NCI-H1417 (cell line): ENCODE data around the gene SUV39H1.
A peak's percentile ranks its signal among the peaks of the same experiment; 100 is the strongest.
"Not testable (repeated sequence)": the region's sequence is repeated elsewhere in the genome, so short reads cannot be mapped to it uniquely, and the experiment has no call there.

Experiments
- DNase-seq, 3 experiments: peaks; one replicate each; lab custom pipeline; 2025; lab: John Stamatoyannopoulos, UW

SUV39H1 gene

GRCh38 chrX:48685416-48685815 lies 11.1 kb upstream of the SUV39H1 start:
- DNase-seq = no peak

GRCh38 chrX:48688531-48689150 lies 7.9 kb upstream of the SUV39H1 start:
- no peak for DNase-seq

- no peak for DNase-seq
Measured at GRCh38 chrX:48689208-48689920, 7.2 kb upstream of the SUV39H1 start.

GRCh38 chrX:48691746-48692145 lies 4.8 kb upstream of the SUV39H1 start:
- DNase-seq = not testable (repeated sequence)

GRCh38 chrX:48694776-48695533 lies 1.6 kb upstream of the SUV39H1 start:
- peak in 1 of 3 experiments; percentile 45 for DNase-seq

GRCh38 chrX:48695534-48695896 lies 1.0 kb upstream of the SUV39H1 start:
- peak in 1 of 3 experiments; percentile 45 for DNase-seq

GRCh38 chrX:48695925-48696300 lies 621 bp upstream of the SUV39H1 start:
- DNase-seq = no peak

GRCh38 chrX:48696909-48697727 lies 584 bp downstream of the SUV39H1 start:
- DNase-seq = peak; percentile 35 to 82 (median 81)

- DNase-seq = no peak
Measured at GRCh38 chrX:48698306-48698705, 1.8 kb downstream of the SUV39H1 start.

- DNase-seq = no peak
Measured at GRCh38 chrX:48700246-48700645, 3.7 kb downstream of the SUV39H1 start.

GRCh38 chrX:48700951-48701653 lies 4.6 kb downstream of the SUV39H1 start:
- no peak for DNase-seq

- DNase-seq = no peak
Measured at GRCh38 chrX:48702032-48702431, 5.5 kb downstream of the SUV39H1 start.

- no peak for DNase-seq
Measured at GRCh38 chrX:48702716-48703115, 6.2 kb downstream of the SUV39H1 start.

GRCh38 chrX:48703228-48703627 lies 6.7 kb downstream of the SUV39H1 start:
- no peak for DNase-seq

- DNase-seq = no peak
Measured at GRCh38 chrX:48703642-48704481, 7.3 kb downstream of the SUV39H1 start.

- no peak for DNase-seq
Measured at GRCh38 chrX:48705871-48706270, 9.3 kb downstream of the SUV39H1 start.

- DNase-seq = no peak
Measured at GRCh38 chrX:48709522-48710112, 13.1 kb downstream of the SUV39H1 start.

- no peak for DNase-seq
Measured at GRCh38 chrX:48711162-48711928, 14.8 kb downstream of the SUV39H1 start.

GRCh38 chrX:48711929-48712505 lies 15.5 kb downstream of the SUV39H1 start:
- DNase-seq = no peak
